Tibial nerve (tissue), 3 donors: ENCODE results near the gene TAF7.

Experiments
- POLR2A ChIP-seq, 2 donors: fragments of 450-650 bp; IDR thresholded peaks; one replicate each; pipeline ENCODE4 v1.6.1; 2017; ENCODE audit warnings: antibody characterized with exemption in 2 of 2, mild to moderate bottlenecking in 2 of 2, moderate library complexity in 2 of 2
- TF ChIP-seq, protein P1 (sequence below), 5 experiments: fragments of 200-600 bp in 3 of 5; fragments of 450-650 bp in 2 of 5; sonication (generic) in 3 of 5; IDR thresholded peaks; one replicate each; pipeline ENCODE4 v1.5.1; 2016 to 2019; ENCODE audit warnings: antibody characterized with exemption in 5 of 5, mild to moderate bottlenecking in 3 of 5, moderate library complexity in 2 of 5

DNA sequence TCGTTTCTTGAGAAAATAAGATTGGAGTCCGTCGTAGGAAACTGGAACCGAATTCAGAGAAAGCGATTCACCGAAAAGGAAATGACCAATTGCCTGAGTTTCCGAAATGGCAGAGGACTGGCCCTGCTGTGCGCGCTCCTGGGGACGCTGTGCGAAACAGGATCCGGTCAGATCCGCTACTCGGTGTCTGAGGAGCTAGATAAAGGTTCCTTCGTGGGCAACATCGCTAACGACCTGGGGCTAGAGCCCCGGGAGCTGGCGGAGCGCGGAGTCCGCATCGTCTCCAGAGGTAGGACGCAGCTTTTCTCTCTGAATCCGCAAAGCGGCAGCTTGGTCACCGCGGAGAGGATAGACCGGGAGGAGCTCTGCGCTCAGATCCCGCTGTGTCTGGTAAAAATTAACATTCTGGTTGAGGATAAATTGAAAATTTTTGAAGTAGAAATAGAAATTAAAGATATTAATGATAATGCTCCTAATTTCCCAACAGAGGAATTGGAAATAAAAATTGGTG lies 23.4 kb upstream of the TAF7 start:
- no peak for TF ChIP-seq POLR2A (IDR thresholded peaks at IDR 0.05)
- TF ChIP-seq, protein P1, sequence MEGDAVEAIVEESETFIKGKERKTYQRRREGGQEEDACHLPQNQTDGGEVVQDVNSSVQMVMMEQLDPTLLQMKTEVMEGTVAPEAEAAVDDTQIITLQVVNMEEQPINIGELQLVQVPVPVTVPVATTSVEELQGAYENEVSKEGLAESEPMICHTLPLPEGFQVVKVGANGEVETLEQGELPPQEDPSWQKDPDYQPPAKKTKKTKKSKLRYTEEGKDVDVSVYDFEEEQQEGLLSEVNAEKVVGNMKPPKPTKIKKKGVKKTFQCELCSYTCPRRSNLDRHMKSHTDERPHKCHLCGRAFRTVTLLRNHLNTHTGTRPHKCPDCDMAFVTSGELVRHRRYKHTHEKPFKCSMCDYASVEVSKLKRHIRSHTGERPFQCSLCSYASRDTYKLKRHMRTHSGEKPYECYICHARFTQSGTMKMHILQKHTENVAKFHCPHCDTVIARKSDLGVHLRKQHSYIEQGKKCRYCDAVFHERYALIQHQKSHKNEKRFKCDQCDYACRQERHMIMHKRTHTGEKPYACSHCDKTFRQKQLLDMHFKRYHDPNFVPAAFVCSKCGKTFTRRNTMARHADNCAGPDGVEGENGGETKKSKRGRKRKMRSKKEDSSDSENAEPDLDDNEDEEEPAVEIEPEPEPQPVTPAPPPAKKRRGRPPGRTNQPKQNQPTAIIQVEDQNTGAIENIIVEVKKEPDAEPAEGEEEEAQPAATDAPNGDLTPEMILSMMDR (IDR thresholded peaks at IDR 0.05): no peak
